Measurements from ENCODE around the gene ASZ1. TPM values are rescaled to one million over a fixed set of nuclear protein-coding genes. Genes with fewer than 3 reads are reported as not detected.

ASZ1 gene
- total RNA-seq, 1 donor from 2014 or later: not detected

DNA sequence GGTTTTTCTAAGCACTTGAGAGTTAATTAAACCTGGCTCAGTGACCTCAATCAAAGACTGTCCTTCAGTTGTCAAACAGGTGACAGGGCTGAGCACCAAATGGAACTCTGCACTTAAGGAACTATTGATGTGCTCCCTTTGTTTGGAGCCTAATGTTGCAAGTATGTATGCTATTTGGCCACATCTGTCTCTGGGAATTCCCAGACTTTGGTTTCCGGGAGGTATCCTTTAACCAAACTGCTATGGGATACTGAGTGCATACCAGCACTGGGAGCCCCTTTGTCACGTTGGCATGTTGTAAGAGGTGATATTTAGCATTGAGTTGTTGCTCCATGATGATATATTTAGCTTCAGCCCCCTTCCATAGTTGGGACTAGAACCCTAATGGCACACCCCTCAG is 25.2 kb downstream of the ASZ1 start:
- Mint-ChIP-seq H3K4me1 (ENCODE audit: unreplicated experiment) (no peaks in the 10 kb centered on the region), H3K27ac (ENCODE audit: unreplicated experiment) (no peak overlapping the region), H3K9me3 (ENCODE audit: unreplicated experiment) (no peaks in the 10 kb centered on the region), H3K36me3 (ENCODE audit: low read depth, unreplicated experiment) (no peaks in the 10 kb centered on the region), H3K4me3 (ENCODE audit: unreplicated experiment) (no peak overlapping the region), H3K27me3 (ENCODE audit: unreplicated experiment) (no peaks in the 10 kb centered on the region)
- TF ChIP-seq, protein P1, sequence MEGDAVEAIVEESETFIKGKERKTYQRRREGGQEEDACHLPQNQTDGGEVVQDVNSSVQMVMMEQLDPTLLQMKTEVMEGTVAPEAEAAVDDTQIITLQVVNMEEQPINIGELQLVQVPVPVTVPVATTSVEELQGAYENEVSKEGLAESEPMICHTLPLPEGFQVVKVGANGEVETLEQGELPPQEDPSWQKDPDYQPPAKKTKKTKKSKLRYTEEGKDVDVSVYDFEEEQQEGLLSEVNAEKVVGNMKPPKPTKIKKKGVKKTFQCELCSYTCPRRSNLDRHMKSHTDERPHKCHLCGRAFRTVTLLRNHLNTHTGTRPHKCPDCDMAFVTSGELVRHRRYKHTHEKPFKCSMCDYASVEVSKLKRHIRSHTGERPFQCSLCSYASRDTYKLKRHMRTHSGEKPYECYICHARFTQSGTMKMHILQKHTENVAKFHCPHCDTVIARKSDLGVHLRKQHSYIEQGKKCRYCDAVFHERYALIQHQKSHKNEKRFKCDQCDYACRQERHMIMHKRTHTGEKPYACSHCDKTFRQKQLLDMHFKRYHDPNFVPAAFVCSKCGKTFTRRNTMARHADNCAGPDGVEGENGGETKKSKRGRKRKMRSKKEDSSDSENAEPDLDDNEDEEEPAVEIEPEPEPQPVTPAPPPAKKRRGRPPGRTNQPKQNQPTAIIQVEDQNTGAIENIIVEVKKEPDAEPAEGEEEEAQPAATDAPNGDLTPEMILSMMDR (IDR thresholded peaks at IDR 0.05; ENCODE audit: unreplicated experiment): no peak
- no peak for DNase-seq (ENCODE audit: low spot score)

DNA sequence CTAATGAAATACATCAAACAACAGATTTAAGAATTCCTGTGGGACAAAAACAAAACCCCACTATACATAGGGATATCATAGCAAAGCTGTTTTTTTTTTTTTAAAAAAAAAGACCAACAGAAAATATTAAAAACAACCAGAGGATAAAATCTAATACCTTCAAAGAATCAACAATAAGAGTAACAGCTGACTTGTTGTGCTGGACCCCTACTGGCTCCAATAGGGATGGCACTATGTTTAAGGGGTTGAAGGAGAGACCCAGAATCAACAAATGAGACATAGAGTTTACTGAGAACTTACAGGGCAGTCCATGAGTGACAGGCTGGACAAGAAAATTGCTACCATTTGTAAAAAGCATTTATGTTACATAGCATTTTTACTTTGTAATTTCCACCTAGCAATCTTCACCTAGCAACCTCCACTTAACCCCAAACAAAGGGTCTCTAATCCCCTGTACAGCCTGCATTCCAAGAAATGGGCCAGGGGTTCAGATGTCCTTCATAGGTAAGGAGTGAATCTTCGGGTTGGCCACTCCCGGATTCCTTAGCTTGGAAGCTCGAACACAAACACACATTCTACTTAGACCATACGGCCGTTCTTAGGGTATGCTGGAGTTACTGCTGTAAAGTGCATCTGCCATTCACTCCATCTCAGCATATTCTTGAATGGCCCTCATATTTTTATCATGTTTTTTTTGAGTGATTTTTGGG is 25.8 kb downstream of the ASZ1 start:
- Mint-ChIP-seq H3K9me3 (ENCODE audit: unreplicated experiment) (no peaks in the 10 kb centered on the region), H3K27ac (ENCODE audit: unreplicated experiment) (no peak overlapping the region), H3K4me1 (ENCODE audit: unreplicated experiment) (no peaks in the 10 kb centered on the region), H3K4me3 (ENCODE audit: unreplicated experiment) (no peak overlapping the region), H3K36me3 (ENCODE audit: low read depth, unreplicated experiment) (no peaks in the 10 kb centered on the region), H3K27me3 (ENCODE audit: unreplicated experiment) (no peaks in the 10 kb centered on the region)
- DNase-seq (ENCODE audit: low spot score): peak; percentile 23
- TF ChIP-seq, protein P1 (IDR thresholded peaks at IDR 0.05; ENCODE audit: unreplicated experiment): peak; percentile 62

DNA sequence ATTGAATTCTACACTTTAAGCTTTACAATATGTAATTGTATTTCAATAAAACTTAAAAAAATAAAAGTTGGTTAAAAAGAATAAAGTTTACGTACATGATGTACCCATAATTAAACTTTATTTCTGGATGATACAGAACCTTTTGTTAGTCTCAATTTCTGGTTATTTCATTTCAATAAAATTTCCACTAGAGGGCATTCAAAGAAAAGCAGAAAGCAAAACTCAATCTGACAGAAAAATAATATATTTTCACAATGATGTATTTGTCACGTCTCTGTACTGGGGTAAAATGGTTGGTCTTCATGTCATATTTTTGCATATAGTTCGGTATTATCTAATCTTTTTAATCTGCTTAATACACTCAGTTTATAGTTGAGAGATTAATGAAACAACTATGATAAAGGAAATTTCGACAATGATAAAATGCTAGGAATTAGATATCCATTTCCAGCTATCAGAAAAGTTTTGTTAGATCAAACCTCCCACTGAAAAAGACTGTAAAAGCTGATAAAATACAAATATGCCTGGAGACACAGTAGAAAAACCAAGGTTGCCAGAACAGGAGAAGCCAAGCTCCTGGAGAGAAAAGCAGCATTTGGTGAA is 27.4 kb downstream of the ASZ1 start:
- TF ChIP-seq, protein P1 (IDR thresholded peaks at IDR 0.05; ENCODE audit: unreplicated experiment): peak; percentile 56
- no peak for DNase-seq (ENCODE audit: low spot score)
- Mint-ChIP-seq H3K4me3 (ENCODE audit: unreplicated experiment) (no peak overlapping the region), H3K9me3 (ENCODE audit: unreplicated experiment) (no peaks in the 10 kb centered on the region), H3K27ac (ENCODE audit: unreplicated experiment) (no peak overlapping the region), H3K27me3 (ENCODE audit: unreplicated experiment) (no peaks in the 10 kb centered on the region), H3K36me3 (ENCODE audit: low read depth, unreplicated experiment) (no peaks in the 10 kb centered on the region), H3K4me1 (ENCODE audit: unreplicated experiment) (no peaks in the 10 kb centered on the region)

DNA sequence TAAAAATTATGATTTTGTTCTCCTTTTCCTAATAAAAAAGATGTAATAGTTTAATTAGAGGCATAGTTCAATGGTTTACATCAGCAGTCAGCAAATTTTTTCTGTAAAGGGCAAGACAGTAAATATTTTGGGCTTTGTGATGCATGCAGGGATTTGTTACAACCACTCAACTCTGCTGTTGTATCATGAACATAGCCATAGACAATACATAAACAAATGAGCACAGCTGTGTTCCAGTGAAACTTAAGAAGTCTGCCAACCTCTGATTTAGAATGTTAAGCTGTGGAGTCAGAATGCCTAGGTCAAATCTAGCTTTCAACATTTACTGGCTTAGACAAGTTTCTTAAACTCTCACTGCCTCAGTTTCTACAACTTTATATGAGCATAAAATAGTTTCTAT is 31.6 kb downstream of the ASZ1 start:
- no peaks in the 10 kb centered on the region for H3K36me3 Mint-ChIP-seq (ENCODE audit: low read depth, unreplicated experiment)
- no peak overlapping the region for H3K4me3 Mint-ChIP-seq (ENCODE audit: unreplicated experiment)
- H3K4me1 Mint-ChIP-seq (ENCODE audit: unreplicated experiment): no peaks in the 10 kb centered on the region
- no peak for DNase-seq (ENCODE audit: low spot score)
- TF ChIP-seq, protein P1 (IDR thresholded peaks at IDR 0.05; ENCODE audit: unreplicated experiment): no peak
- H3K27me3 Mint-ChIP-seq (ENCODE audit: unreplicated experiment): no peaks in the 10 kb centered on the region
- H3K27ac Mint-ChIP-seq (ENCODE audit: unreplicated experiment): no peak overlapping the region
- H3K9me3 Mint-ChIP-seq (ENCODE audit: unreplicated experiment): no peaks in the 10 kb centered on the region

DNA sequence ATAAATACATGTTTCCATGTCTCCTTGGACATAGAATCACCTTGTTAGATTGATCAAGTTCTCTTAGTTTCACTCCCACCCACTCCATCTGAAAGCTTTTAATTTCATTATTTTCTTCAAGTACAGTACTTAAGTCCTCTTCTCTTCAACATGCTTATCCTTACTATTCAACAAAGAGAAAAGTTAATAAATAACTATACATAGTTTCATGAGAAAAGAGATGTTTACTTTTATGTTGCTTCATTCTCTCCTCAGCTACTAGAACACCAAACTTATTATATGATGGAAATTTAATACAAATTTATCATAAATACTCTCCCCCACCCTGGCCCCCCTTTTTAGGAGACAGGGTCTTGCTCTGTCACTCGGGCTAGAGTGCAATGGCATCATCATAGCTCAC is 33.5 kb downstream of the ASZ1 start:
- DNase-seq (ENCODE audit: low spot score): no peak
- Mint-ChIP-seq H3K4me3 (ENCODE audit: unreplicated experiment) (no peak overlapping the region), H3K36me3 (ENCODE audit: low read depth, unreplicated experiment) (no peaks in the 10 kb centered on the region), H3K27ac (ENCODE audit: unreplicated experiment) (no peak overlapping the region), H3K9me3 (ENCODE audit: unreplicated experiment) (no peaks in the 10 kb centered on the region), H3K4me1 (ENCODE audit: unreplicated experiment) (no peaks in the 10 kb centered on the region), H3K27me3 (ENCODE audit: unreplicated experiment) (no peaks in the 10 kb centered on the region)
- TF ChIP-seq, protein P1 (IDR thresholded peaks at IDR 0.05; ENCODE audit: unreplicated experiment): no peak
